ENCODE results near the gene FCHSD2.

DNA sequence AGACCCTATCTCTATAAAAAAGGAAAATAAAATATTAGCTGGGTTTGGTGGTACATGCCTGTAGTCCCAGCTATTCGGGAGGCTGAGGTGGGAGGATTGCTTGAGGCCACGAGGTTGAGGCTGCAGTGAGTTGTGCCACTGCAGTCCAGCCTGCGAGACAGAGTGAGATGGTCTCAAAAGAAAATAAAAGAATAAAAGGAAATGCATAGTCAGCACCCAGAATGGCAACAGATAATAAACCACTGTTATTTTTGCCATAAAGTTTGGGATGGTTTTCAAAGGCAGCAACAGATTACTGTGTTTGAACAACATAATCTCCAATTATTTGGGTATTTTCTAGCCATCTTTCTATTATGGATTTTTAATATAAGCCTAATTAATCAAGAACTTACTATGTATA, 266.0 kb downstream of the FCHSD2 start:
- no peak for TF ChIP-seq POLR2A (IDR thresholded peaks at IDR 0.05; ENCODE audit: extremely low read depth, insufficient read length)
- TF ChIP-seq, protein P1, sequence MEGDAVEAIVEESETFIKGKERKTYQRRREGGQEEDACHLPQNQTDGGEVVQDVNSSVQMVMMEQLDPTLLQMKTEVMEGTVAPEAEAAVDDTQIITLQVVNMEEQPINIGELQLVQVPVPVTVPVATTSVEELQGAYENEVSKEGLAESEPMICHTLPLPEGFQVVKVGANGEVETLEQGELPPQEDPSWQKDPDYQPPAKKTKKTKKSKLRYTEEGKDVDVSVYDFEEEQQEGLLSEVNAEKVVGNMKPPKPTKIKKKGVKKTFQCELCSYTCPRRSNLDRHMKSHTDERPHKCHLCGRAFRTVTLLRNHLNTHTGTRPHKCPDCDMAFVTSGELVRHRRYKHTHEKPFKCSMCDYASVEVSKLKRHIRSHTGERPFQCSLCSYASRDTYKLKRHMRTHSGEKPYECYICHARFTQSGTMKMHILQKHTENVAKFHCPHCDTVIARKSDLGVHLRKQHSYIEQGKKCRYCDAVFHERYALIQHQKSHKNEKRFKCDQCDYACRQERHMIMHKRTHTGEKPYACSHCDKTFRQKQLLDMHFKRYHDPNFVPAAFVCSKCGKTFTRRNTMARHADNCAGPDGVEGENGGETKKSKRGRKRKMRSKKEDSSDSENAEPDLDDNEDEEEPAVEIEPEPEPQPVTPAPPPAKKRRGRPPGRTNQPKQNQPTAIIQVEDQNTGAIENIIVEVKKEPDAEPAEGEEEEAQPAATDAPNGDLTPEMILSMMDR (IDR thresholded peaks at IDR 0.05; ENCODE audit: low read depth, low read length): no peak

Data from NB4 (cell line).